ENCODE results near the gene GPR21. TPM values are rescaled to one million over a fixed set of nuclear protein-coding genes. Genes with fewer than 3 reads are reported as not detected.

GPR21 gene
- total RNA-seq, 1 donor from 2014 or later = 0.58 TPM

DNA sequence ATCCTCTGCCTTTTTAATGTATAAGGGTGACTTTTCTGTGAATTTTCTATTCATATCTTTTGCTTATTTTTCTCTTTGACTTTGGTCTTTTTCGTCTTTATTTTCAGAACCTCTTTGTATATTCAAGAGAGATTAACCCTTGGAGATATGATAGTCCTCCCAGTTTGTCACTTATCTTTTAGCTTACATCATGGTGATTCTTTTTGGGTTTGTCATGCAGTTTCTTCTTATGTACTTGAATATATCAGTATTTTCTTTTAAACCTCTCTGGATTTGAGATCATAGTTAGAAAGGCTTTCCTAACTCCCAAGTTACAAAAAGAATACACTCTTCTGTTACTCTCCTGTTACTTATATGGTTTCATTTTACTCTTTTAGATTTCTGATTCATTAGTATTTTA is 27.5 kb upstream of the GPR21 start:
- H3K36me3 ChIP-seq = peaks cover 32% of the 10 kb centered on the region
- H3K4me3 ChIP-seq = no peak overlapping the region
- H3K27ac ChIP-seq (replicated peaks) = no peak overlapping the region
- intact Hi-C loops (cut with micrococcal nuclease) = no loop called here
- TF ChIP-seq, protein P1, sequence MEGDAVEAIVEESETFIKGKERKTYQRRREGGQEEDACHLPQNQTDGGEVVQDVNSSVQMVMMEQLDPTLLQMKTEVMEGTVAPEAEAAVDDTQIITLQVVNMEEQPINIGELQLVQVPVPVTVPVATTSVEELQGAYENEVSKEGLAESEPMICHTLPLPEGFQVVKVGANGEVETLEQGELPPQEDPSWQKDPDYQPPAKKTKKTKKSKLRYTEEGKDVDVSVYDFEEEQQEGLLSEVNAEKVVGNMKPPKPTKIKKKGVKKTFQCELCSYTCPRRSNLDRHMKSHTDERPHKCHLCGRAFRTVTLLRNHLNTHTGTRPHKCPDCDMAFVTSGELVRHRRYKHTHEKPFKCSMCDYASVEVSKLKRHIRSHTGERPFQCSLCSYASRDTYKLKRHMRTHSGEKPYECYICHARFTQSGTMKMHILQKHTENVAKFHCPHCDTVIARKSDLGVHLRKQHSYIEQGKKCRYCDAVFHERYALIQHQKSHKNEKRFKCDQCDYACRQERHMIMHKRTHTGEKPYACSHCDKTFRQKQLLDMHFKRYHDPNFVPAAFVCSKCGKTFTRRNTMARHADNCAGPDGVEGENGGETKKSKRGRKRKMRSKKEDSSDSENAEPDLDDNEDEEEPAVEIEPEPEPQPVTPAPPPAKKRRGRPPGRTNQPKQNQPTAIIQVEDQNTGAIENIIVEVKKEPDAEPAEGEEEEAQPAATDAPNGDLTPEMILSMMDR (IDR thresholded peaks at IDR 0.05; ENCODE audit: borderline replicate concordance) = no peak
- H3K4me1 ChIP-seq = peaks cover 17% of the 10 kb centered on the region
- no peaks in the 10 kb centered on the region for H3K9me3 ChIP-seq (replicated peaks)
- H3K27me3 ChIP-seq (ENCODE audit: low read depth) = no peaks in the 10 kb centered on the region
- DNase-seq = no peak

DNA sequence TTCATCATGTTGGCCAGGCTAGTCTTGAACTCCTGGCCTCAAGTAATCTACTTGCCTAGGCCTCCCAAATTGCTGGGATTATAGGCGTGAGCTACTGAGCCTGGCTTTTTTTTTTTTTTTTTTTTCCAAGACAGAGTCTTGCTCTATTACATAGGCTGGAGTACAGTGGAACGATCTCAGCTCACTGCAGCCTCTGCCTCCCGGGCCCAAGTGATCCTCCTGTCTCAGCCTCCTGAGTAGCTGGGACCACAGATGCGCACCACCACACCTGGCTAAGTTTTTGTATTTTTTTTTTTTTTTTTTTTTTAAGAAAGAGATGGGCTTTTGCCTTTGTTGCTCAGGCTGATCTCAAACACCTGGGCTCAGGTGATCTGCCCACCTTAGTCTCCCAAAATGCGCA is 26.2 kb upstream of the GPR21 start:
- Histone ChIP-seq H3K27ac (replicated peaks) (no peak overlapping the region), H3K4me3 (no peak overlapping the region), H3K9me3 (replicated peaks) (no peaks in the 10 kb centered on the region), H3K27me3 (ENCODE audit: low read depth) (no peaks in the 10 kb centered on the region), H3K4me1 (peaks cover 17% of the 10 kb centered on the region), H3K36me3 (peaks cover 40% of the 10 kb centered on the region)
- TF ChIP-seq, protein P1 (IDR thresholded peaks at IDR 0.05; ENCODE audit: borderline replicate concordance) = no peak
- intact Hi-C loops (cut with micrococcal nuclease) = no loop called here
- no peak for DNase-seq

DNA sequence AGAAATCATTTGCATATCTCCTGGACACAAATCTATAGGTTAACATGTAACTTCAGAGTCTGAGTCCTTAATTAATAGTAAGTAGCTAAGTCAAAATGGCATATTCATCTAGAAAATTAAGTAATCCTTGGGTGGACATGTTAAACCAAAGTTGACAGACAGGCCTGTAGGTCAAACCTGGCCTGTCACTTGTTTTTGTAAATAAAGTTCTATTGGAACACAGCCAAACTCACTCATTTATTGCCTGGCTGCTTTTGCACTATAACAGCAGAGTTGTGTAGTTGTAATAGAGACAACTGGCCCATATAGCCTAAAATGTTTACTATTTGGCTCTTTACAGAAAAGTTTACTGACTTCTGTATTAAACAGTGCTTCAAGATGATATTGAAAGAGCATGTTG is 24.6 kb upstream of the GPR21 start:
- Histone ChIP-seq H3K9me3 (replicated peaks) (no peaks in the 10 kb centered on the region), H3K36me3 (peaks cover 56% of the 10 kb centered on the region), H3K27me3 (ENCODE audit: low read depth) (no peaks in the 10 kb centered on the region), H3K27ac (replicated peaks) (no peak overlapping the region), H3K4me3 (no peak overlapping the region), H3K4me1 (peaks cover 3% of the 10 kb centered on the region)
- intact Hi-C loops (cut with micrococcal nuclease) = no loop called here
- DNase-seq = no peak
- TF ChIP-seq, protein P1 (IDR thresholded peaks at IDR 0.05; ENCODE audit: borderline replicate concordance) = no peak

DNA sequence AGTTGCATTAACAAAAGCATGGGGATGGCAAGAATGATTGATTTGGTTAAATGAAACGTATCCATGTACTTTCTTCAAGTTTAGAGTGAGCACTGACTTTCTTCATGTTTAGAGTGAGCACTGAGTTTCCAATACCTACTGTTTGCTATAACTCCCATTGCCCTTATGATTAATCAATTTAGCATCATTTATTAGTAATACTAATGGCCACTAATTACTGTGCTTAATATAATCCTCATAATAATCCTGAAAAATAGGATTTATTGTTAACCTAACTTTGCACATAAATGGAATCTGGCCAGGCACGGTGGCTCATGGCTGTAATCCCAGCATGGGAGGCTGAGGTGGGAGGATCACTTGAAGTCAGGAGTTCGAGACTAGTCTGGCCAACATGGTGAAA is 22.1 kb upstream of the GPR21 start:
- no peak overlapping the region for H3K27ac ChIP-seq (replicated peaks)
- H3K27me3 ChIP-seq (ENCODE audit: low read depth) = no peaks in the 10 kb centered on the region
- no peak overlapping the region for H3K4me3 ChIP-seq
- intact Hi-C loops (cut with micrococcal nuclease) = no loop called here
- TF ChIP-seq, protein P1 (IDR thresholded peaks at IDR 0.05; ENCODE audit: borderline replicate concordance) = no peak
- no peaks in the 10 kb centered on the region for H3K9me3 ChIP-seq (replicated peaks)
- no peaks in the 10 kb centered on the region for H3K4me1 ChIP-seq
- DNase-seq = no peak
- H3K36me3 ChIP-seq = peaks cover 73% of the 10 kb centered on the region

DNA sequence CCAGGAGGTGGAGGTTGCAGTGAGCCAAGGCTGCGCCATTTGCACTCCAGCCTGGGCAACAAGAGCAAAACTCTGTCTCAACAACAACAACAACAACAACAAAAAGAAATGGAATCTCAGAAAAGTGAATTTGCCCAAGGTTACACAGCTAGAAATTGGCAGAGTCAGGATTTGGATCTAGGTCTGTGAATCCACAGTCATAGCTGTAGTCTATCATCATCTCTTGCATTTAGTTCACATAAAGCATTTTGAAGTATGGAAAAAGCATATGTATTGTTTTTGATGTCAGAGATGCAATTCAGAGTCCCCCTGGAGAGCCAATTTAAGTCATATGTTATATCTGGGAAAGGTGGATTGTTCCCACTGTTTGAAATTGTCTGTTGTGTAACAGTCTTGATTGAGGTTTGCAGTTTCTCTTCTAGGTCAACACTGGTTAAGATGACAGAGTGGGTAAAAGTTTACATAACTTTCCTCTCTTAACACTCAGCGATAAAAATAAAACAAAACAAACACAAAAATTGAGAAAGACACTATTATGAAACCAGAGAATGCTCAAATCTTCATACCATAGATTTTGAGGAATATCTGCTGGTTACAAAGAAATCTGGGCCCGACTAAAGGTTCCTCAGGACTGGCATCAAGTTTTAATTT is 21.5 kb upstream of the GPR21 start:
- Histone ChIP-seq H3K4me1 (no peaks in the 10 kb centered on the region), H3K27ac (replicated peaks) (no peak overlapping the region), H3K4me3 (no peak overlapping the region), H3K9me3 (replicated peaks) (no peaks in the 10 kb centered on the region), H3K27me3 (ENCODE audit: low read depth) (no peaks in the 10 kb centered on the region), H3K36me3 (peaks cover 79% of the 10 kb centered on the region)
- TF ChIP-seq, protein P1 (IDR thresholded peaks at IDR 0.05; ENCODE audit: borderline replicate concordance) = no peak
- intact Hi-C loops (cut with micrococcal nuclease) = no loop called here
- DNase-seq = no peak

Measured in left ventricle myocardium inferior (tissue), 1 donor.